Activated CD4-positive, alpha-beta T cell treated with anti-CD3 and anti-CD28 coated beads, Interleukin-2, Interleukin-6, amounts not matched to agents 100 ng/mL and 50 ng/mL, durations not matched to agents 16 hours and 8 hours (primary cell): ENCODE measurements around the gene JOSD2.

ENCODE experiments used
- DNase-seq: peaks from one replicate; pipeline ENCODE4 v3.0.0-alpha.2; 2020

JOSD2 gene

GRCh38 chr19:50492303-50493052 lies 18.5 kb downstream of the JOSD2 start:
- peak; percentile 23 for DNase-seq

- no peak for DNase-seq
These were observed 20.0 kb downstream of the JOSD2 start for GRCh38 chr19:50490991-50491472.

- DNase-seq = no peak
These were observed 20.6 kb downstream of the JOSD2 start for GRCh38 chr19:50490411-50490811.

GRCh38 chr19:50489461-50490011 lies 21.5 kb downstream of the JOSD2 start:
- no peak for DNase-seq

GRCh38 chr19:50488389-50489194 lies 22.4 kb downstream of the JOSD2 start:
- no peak for DNase-seq

GRCh38 chr19:50486823-50487515 lies 24.0 kb downstream of the JOSD2 start:
- peak; percentile 52 for DNase-seq

GRCh38 chr19:50485284-50485955 lies 25.6 kb downstream of the JOSD2 start:
- DNase-seq = no peak

- DNase-seq = no peak
These were observed 28.1 kb downstream of the JOSD2 start for GRCh38 chr19:50482916-50483315.

- no peak for DNase-seq
These were observed 28.6 kb downstream of the JOSD2 start for GRCh38 chr19:50482271-50482855.

GRCh38 chr19:50481351-50482149 lies 29.4 kb downstream of the JOSD2 start:
- no peak for DNase-seq

GRCh38 chr19:50480281-50481111 lies 30.5 kb downstream of the JOSD2 start:
- no peak for DNase-seq

- no peak for DNase-seq
These were observed 31.2 kb downstream of the JOSD2 start for GRCh38 chr19:50479761-50480251.

GRCh38 chr19:50478901-50479715 lies 31.9 kb downstream of the JOSD2 start:
- no peak for DNase-seq

GRCh38 chr19:50477751-50478515 lies 33.1 kb downstream of the JOSD2 start:
- no peak for DNase-seq

- DNase-seq = no peak
These were observed 34.1 kb downstream of the JOSD2 start for GRCh38 chr19:50476907-50477238.

GRCh38 chr19:50476224-50476906 lies 34.6 kb downstream of the JOSD2 start, which contains the start of the genes EMC10 and GARIN5A:
TSS of gene EMC10 (plus strand) at chr19:50476507. CDS start at chr19:50476545, 38 bp downstream.
TSS of gene GARIN5A (minus strand) at chr19:50476848. CDS start at chr19:50476388, 460 bp downstream.
- peak; percentile 96 for DNase-seq

- DNase-seq = no peak
These were observed 35.2 kb downstream of the JOSD2 start for GRCh38 chr19:50475736-50476223.
